Urinary bladder (tissue), 4 donors: ENCODE results near the gene TSEN15. TPM values are rescaled to one million over a fixed set of nuclear protein-coding genes. Genes with fewer than 3 reads are reported as not detected.

ENCODE experiments used
- DNase-seq: peaks from one replicate; pipeline ENCODE4 v3.0.0-alpha.2; 2015; ENCODE audit errors: extremely low spot score
- H3K27ac ChIP-seq: one replicate; pipeline ENCODE4 v1.5.1; 2013; ENCODE audit warnings: low read depth, mild to moderate bottlenecking, moderate library complexity
- H3K36me3 ChIP-seq: one replicate; pipeline ENCODE4 v1.6.1; 2013; ENCODE audit warnings: mild to moderate bottlenecking, moderate library complexity; ENCODE audit not compliant: insufficient read depth
- H3K4me1 ChIP-seq: one replicate; pipeline ENCODE4 v1.6.1; 2013; ENCODE audit warnings: mild to moderate bottlenecking, moderate library complexity; ENCODE audit not compliant: insufficient read depth
- H3K4me3 ChIP-seq: one replicate; pipeline ENCODE4 v1.5.1; 2013; ENCODE audit warnings: low read depth, low read length
- WGBS: extraction: QIAGEN DNeasy Blood & Tissue Kit; methylation state at CpG from one replicate; pipeline ENCODE4 v1.1.7; 2013; 5-methylcytosine and 5-hydroxymethylcytosine counted together
- polyA plus RNA-seq: library from polyadenylated mRNA; stranded (reverse); fragments of 200-250 nt; gene quantifications from one replicate; pipeline ENCODE4 v1.2.3, GENCODE V29; 2013
- total RNA-seq: library from RNA; depleted of rRNA; stranded (reverse); fragments of >200 nt; gene quantifications from one replicate; pipeline ENCODE4 v1.2.3, GENCODE V29; 2014
- donor health status: healthy with polysubstance abuse.
- donor health status: healthy.

Gene TSEN15
- total and polyA plus RNA-seq, 2 donors, result 22.7 to 52.2 TPM

- Histone ChIP-seq H3K27ac (no peak overlapping the region), H3K4me3 (no peak overlapping the region), H3K36me3 (no peaks in the 10 kb centered on the region), H3K4me1 (no peaks in the 10 kb centered on the region)
- no peak for DNase-seq
- 80% methylated on average over 2 of the region's 2 CpGs for WGBS
Observed at GRCh38 chr1:184112176-184112948, 60.8 kb downstream of the TSEN15 start.

GRCh38 chr1:184113251-184113650 is 61.7 kb downstream of the TSEN15 start:
- no peak for DNase-seq
- Histone ChIP-seq H3K4me3 (no peak overlapping the region), H3K36me3 (no peaks in the 10 kb centered on the region), H3K4me1 (no peaks in the 10 kb centered on the region), H3K27ac (no peak overlapping the region)
- 77% methylated on average over 1 of the region's 1 CpG for WGBS

GRCh38 chr1:184114818-184115398 is 63.4 kb downstream of the TSEN15 start:
- DNase-seq, result no peak
- Histone ChIP-seq H3K4me3 (no peak overlapping the region), H3K36me3 (no peaks in the 10 kb centered on the region), H3K27ac (no peak overlapping the region), H3K4me1 (no peaks in the 10 kb centered on the region)

- Histone ChIP-seq H3K4me1 (no peaks in the 10 kb centered on the region), H3K27ac (no peak overlapping the region), H3K4me3 (no peak overlapping the region), H3K36me3 (no peaks in the 10 kb centered on the region)
- WGBS, result 72% methylated on average over 2 of the region's 2 CpGs
- DNase-seq, result no peak
Observed at GRCh38 chr1:184116287-184116686, 64.8 kb downstream of the TSEN15 start.

GRCh38 chr1:184118046-184118445 is 66.5 kb downstream of the TSEN15 start:
- H3K4me3 ChIP-seq, result no peak overlapping the region
- WGBS, result 74% methylated on average over 2 of the region's 2 CpGs
- peak; percentile 32 for DNase-seq
- H3K27ac ChIP-seq, result no peak overlapping the region
- no peaks in the 10 kb centered on the region for H3K4me1 ChIP-seq
- no peaks in the 10 kb centered on the region for H3K36me3 ChIP-seq

Other genes starting within 250 kb of the TSEN15 start
- 69.4 TPM for gene RGL1, start 246.6 kb upstream of the TSEN15 start, total RNA-seq
- 15.7 TPM for gene RGL1, start 246.6 kb upstream of the TSEN15 start, polyA plus RNA-seq
- 13.9 TPM for gene COLGALT2, start 14.0 kb upstream of the TSEN15 start, total RNA-seq
- gene COLGALT2, start 14.0 kb upstream of the TSEN15 start, polyA plus RNA-seq, result 1.5 TPM